Endothelial cell (in vitro differentiated cells): ENCODE data around the gene NPRL2. TPM values are rescaled to one million over a fixed set of nuclear protein-coding genes. Genes with fewer than 3 reads are reported as not detected.

Source experiments
- DNase-seq: peaks from one replicate; pipeline ENCODE4 v3.0.0; 2021; ENCODE audit warnings: low spot score
- H3K27ac Mint-ChIP-seq: one replicate; pipeline ENCODE4 v1.8.0; 2021; ENCODE audit warnings: mixed read lengths, inconsistent platforms; ENCODE audit not compliant: unreplicated experiment
- H3K27me3 Mint-ChIP-seq: one replicate; pipeline ENCODE4 v1.8.0; 2021; ENCODE audit warnings: mild to moderate bottlenecking, moderate library complexity, mixed read lengths, inconsistent platforms; ENCODE audit not compliant: unreplicated experiment
- H3K36me3 Mint-ChIP-seq: one replicate; pipeline ENCODE4 v1.8.0; 2021; ENCODE audit warnings: mild to moderate bottlenecking, low read depth, mixed read lengths, inconsistent platforms; ENCODE audit not compliant: unreplicated experiment
- H3K4me1 Mint-ChIP-seq: one replicate; pipeline ENCODE4 v1.8.0; 2021; ENCODE audit warnings: mild to moderate bottlenecking, mixed read lengths, inconsistent platforms; ENCODE audit not compliant: unreplicated experiment
- H3K4me3 Mint-ChIP-seq: one replicate; pipeline ENCODE4 v1.8.0; 2021; ENCODE audit warnings: mild to moderate bottlenecking, mixed read lengths, inconsistent platforms; ENCODE audit not compliant: unreplicated experiment
- H3K9me3 Mint-ChIP-seq: one replicate; pipeline ENCODE4 v1.8.0; 2021; ENCODE audit warnings: mixed read lengths, inconsistent platforms; ENCODE audit not compliant: unreplicated experiment
- total RNA-seq: library from RNA; stranded (reverse); fragmentation: NEBNext Ultra II Directional; extraction: Animal tissue kit (Norgen Biotek cat#: 25700); gene quantifications from one replicate; pipeline ENCODE4 v1.2.1, GENCODE V29; 2021; ENCODE audit not compliant: unreplicated experiment
- TF ChIP-seq, protein P1 (sequence below): fragments of 200-600 bp; sonication (generic); IDR thresholded peaks from one replicate; pipeline ENCODE4 v1.5.0; 2021; ENCODE audit warnings: antibody characterized with exemption; ENCODE audit not compliant: unreplicated experiment

Gene NPRL2
- total RNA-seq, 1 donor from 2014 or later: 18.0 TPM

DNA sequence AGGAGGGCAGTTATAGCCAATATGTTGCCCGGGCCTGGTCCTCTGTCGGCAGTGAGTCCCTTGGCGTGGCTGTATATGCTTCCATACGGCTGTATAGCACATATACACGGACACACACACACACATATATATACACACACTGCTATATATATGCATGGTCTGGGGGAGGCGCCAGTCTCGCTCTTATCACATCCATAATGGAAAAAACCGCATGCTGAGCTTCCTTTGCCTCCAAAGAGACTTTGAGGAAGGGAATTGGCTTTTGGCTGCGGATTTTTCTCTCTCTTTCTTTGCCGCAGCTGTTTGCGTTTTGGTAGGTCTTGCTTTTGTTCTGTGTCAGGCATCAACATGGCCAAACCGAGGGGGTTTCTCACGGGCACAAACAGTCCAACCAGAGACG, 20.0 kb upstream of the NPRL2 start:
- H3K27me3 Mint-ChIP-seq: peaks cover 11% of the 10 kb centered on the region

DNA sequence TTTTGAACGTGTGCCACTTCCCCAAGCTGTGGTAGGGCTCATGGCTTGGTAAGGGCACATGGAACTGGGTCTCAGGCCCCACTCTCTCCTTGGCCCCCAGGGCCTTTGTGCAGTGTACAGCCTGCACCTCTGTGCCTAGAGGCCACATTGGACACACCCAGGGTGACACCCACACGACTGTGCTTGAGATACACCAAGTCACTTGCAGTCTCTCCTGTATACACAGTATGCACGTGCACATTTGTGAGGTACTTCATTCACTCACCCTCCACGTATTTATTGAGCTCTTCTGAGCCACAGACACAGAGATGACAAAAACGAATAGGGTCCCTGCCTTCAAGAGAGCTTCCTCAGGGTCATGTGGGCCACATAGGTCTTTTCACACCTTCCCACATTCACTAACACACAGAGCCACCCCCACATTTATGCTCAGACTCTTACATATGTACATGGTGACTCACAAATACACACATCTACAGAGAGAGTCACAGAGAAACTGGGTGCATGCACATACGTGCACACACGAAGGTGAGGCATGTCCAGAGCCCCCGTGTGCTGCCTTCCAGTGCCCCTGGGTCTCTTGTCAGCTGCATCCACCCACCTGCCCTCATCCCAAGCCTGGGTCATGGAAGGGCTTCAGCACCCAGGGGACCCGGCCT, 18.6 kb upstream of the NPRL2 start:
- Mint-ChIP-seq H3K36me3 (peaks cover 3% of the 10 kb centered on the region), H3K4me3 (no peak overlapping the region), H3K27me3 (peaks cover 11% of the 10 kb centered on the region), H3K4me1 (peaks cover 5% of the 10 kb centered on the region), H3K9me3 (no peaks in the 10 kb centered on the region), H3K27ac (no peak overlapping the region)
- TF ChIP-seq, protein P1, sequence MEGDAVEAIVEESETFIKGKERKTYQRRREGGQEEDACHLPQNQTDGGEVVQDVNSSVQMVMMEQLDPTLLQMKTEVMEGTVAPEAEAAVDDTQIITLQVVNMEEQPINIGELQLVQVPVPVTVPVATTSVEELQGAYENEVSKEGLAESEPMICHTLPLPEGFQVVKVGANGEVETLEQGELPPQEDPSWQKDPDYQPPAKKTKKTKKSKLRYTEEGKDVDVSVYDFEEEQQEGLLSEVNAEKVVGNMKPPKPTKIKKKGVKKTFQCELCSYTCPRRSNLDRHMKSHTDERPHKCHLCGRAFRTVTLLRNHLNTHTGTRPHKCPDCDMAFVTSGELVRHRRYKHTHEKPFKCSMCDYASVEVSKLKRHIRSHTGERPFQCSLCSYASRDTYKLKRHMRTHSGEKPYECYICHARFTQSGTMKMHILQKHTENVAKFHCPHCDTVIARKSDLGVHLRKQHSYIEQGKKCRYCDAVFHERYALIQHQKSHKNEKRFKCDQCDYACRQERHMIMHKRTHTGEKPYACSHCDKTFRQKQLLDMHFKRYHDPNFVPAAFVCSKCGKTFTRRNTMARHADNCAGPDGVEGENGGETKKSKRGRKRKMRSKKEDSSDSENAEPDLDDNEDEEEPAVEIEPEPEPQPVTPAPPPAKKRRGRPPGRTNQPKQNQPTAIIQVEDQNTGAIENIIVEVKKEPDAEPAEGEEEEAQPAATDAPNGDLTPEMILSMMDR: no peak
- DNase-seq: no peak

More for the DNA sequence above, 20.0 kb upstream of the NPRL2 start:
- H3K27ac Mint-ChIP-seq: peak overlapping the region; percentile 26
- TF ChIP-seq, protein P1: no peak
- peak overlapping the region; percentile 18 for H3K4me3 Mint-ChIP-seq
- peaks cover 5% of the 10 kb centered on the region for H3K4me1 Mint-ChIP-seq
- peaks cover 3% of the 10 kb centered on the region for H3K36me3 Mint-ChIP-seq
- DNase-seq: peak; percentile 41
- H3K9me3 Mint-ChIP-seq: no peaks in the 10 kb centered on the region

DNA sequence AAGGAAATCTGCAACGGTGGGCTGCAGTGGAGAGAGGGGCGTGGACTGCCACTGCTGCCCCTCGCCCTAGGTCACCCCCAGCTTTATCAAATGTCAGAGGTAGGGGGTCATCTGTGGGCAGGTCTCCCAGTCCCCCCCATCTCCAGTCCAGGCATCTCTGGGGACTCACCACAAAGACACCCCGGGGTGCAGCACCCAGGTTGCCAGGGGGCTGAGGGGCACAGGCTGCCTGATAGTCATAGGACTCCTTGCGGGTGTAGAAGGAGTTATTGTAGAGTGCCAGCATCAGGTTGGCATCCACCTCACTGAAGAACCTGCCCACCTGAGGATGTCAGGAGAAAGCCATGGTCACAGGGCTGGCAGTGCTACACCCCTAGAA, 15.3 kb upstream of the NPRL2 start:
- H3K27ac Mint-ChIP-seq: no peak overlapping the region
- H3K27me3 Mint-ChIP-seq: peaks cover 8% of the 10 kb centered on the region
- peak overlapping the region; percentile 65 for H3K4me3 Mint-ChIP-seq
- TF ChIP-seq, protein P1: no peak
- no peak for DNase-seq
- H3K4me1 Mint-ChIP-seq: peaks cover 3% of the 10 kb centered on the region
- H3K9me3 Mint-ChIP-seq: no peaks in the 10 kb centered on the region
- H3K36me3 Mint-ChIP-seq: peaks cover 3% of the 10 kb centered on the region

DNA sequence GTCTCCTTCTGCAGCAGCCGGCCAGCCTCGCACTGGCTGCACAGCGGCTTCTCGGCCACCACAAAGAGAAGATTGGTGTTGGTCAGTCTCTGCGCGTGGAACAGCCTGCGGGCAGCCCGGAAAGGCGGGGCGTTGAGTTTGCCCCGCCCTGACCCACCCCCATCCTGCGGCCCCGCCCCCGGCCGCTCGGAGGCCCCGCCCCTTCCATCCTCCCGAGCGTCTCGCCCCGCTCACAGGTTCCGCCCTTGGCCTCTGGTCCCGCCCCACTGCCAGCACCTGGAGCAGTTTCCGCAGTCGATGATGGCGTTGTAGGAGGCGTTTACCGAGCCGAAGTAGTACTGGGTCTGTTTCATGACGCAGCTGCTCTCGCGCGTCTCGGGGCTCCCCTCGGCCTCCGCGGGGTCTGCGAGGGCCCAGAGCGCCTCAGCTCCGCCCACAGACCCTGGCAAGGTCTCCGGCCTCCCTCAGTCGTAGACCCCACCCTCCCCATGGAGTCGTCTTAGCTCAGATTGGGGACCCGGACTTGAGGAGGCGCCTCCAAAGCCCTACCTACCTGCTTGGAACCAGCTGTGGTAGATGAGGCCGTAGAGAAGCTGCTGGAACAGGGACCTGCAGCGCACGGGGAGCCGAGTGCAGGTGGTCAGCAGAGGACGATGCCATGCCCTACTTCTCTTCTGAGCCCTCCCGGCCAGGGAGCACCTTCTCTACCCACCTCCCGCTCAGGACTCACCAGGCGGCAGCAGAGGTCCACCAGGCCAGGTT, 14.7 kb upstream of the NPRL2 start:
- Mint-ChIP-seq H3K27me3 (peaks cover 7% of the 10 kb centered on the region), H3K9me3 (no peaks in the 10 kb centered on the region), H3K27ac (no peak overlapping the region), H3K4me1 (no peaks in the 10 kb centered on the region), H3K4me3 (peak overlapping the region; percentile 65), H3K36me3 (peaks cover 3% of the 10 kb centered on the region)
- peak; percentile 74 for DNase-seq
- TF ChIP-seq, protein P1: no peak

DNA sequence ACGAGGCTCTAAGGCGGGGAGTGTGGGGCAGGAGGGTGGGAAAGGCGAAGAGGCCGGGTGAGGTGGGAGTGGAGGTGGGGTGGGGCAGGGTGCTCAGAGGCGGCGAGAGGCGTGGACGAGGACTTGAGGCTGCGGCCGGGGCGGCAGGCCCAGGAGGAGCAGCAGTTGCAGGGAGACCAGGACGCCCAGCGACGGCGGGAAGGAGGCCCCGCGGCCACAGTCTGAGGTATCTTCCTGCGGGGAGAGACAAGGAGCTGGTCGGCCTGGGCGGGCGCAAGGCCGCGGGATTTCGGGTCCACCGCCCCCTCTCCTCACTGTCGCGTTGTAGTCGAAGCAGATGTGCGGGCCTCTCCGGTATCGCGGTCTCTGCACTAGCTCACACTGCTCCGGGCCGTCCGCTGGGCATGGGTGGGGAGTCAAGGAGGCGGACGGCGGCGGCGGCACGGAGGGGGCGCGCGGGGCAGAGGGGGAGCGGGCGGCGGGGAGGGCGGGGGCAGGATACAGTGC, 14.1 kb upstream of the NPRL2 start:
- TF ChIP-seq, protein P1: no peak
- no peaks in the 10 kb centered on the region for H3K9me3 Mint-ChIP-seq
- H3K4me1 Mint-ChIP-seq: peaks cover 4% of the 10 kb centered on the region
- peak; percentile 31 for DNase-seq
- peaks cover 7% of the 10 kb centered on the region for H3K27me3 Mint-ChIP-seq
- H3K4me3 Mint-ChIP-seq: peak overlapping the region; percentile 78
- H3K36me3 Mint-ChIP-seq: peaks cover 3% of the 10 kb centered on the region
- H3K27ac Mint-ChIP-seq: no peak overlapping the region
